SK-N-SH treated with all-trans-retinoic acid at 6 μM for 48 hours (cell line): ENCODE measurements around the gene CLSTN3.

Source experiments
- ATAC-seq: fragments of 200-7000 bp; cut with Tn5 transposase; 3 replicates; pipeline ENCODE4 v1.9.1; 2020; ENCODE audit warnings: mild to moderate bottlenecking, moderate library complexity
- ARNTL ChIP-seq: fragments of 450-650 bp; formaldehyde crosslinking; IDR thresholded peaks from 2 replicates; pipeline ENCODE4 v1.5.0; 2020; ENCODE audit warnings: low read depth, mild to moderate bottlenecking, moderate library complexity, borderline replicate concordance
- BACH2 ChIP-seq: fragments of 250-450 bp; sonication (Bioruptor Pico); IDR thresholded peaks from 2 replicates; pipeline ENCODE4 v1.9.0; 2021; ENCODE audit warnings: mild to moderate bottlenecking, borderline replicate concordance
- CREB5 ChIP-seq: fragments of 250-450 bp; sonication (Bioruptor Pico); IDR thresholded peaks from 2 replicates; pipeline ENCODE4 v1.5.1; 2020; ENCODE audit warnings: low read depth, mild to moderate bottlenecking, moderate library complexity
- CSDC2 ChIP-seq: fragments of 250-450 bp; sonication (Bioruptor Pico); IDR thresholded peaks from 2 replicates; pipeline ENCODE4 v1.5.0; 2020; ENCODE audit warnings: mild to moderate bottlenecking, moderate library complexity
- CSRNP3 ChIP-seq: fragments of 250-450 bp; sonication (Bioruptor Pico); IDR thresholded peaks from 2 replicates; pipeline ENCODE4 v1.5.1; 2021; ENCODE audit warnings: mild to moderate bottlenecking, moderate library complexity
- ESRRG ChIP-seq: fragments of 250-450 bp; sonication (Bioruptor Pico); IDR thresholded peaks from 2 replicates; pipeline ENCODE4 v1.6.1; 2021; ENCODE audit warnings: mild to moderate bottlenecking
- GLIS3 ChIP-seq: fragments of 250-450 bp; sonication (Bioruptor Pico); IDR thresholded peaks from 2 replicates; pipeline ENCODE4 v1.5.0; 2020; ENCODE audit warnings: mild to moderate bottlenecking, moderate library complexity
- ISL1 ChIP-seq: fragments of 250-450 bp; sonication (Bioruptor Pico); IDR thresholded peaks from 2 replicates; pipeline ENCODE4 v2.1.2; 2022; ENCODE audit warnings: mild to moderate bottlenecking, moderate library complexity
- PATZ1 ChIP-seq: fragments of 250-450 bp; sonication (Bioruptor Pico); IDR thresholded peaks from 2 replicates; pipeline ENCODE4 v1.8.0; 2020; ENCODE audit warnings: mild to moderate bottlenecking, moderate library complexity, borderline replicate concordance
- POU6F1 ChIP-seq: fragments of 250-450 bp; sonication (Bioruptor Pico); IDR thresholded peaks from 2 replicates; pipeline ENCODE4 v1.8.0; 2021; ENCODE audit warnings: low read depth, mild to moderate bottlenecking, moderate library complexity, borderline replicate concordance
- PPARA ChIP-seq: fragments of 250-450 bp; sonication (Bioruptor Pico); IDR thresholded peaks from 2 replicates; pipeline ENCODE4 v1.5.0; 2020; ENCODE audit warnings: mild to moderate bottlenecking, borderline replicate concordance
- RARB ChIP-seq: fragments of 250-450 bp; sonication (Bioruptor Pico); IDR thresholded peaks from 2 replicates; pipeline ENCODE4 v1.8.0; 2021; ENCODE audit warnings: mild to moderate bottlenecking, moderate library complexity
- SNAI2 ChIP-seq: fragments of 250-450 bp; sonication (Bioruptor Pico); IDR thresholded peaks from 2 replicates; pipeline ENCODE4 v1.5.0; 2020; ENCODE audit warnings: mild to moderate bottlenecking, moderate library complexity
- TCF4 ChIP-seq: fragments of 250-450 bp; sonication (Bioruptor Pico); IDR thresholded peaks from 2 replicates; pipeline ENCODE4 v1.8.0; 2021; ENCODE audit warnings: mild to moderate bottlenecking, moderate library complexity, borderline replicate concordance
- TOX ChIP-seq: fragments of 250-450 bp; sonication (Bioruptor Pico); IDR thresholded peaks from 2 replicates; pipeline ENCODE4 v1.8.0; 2021; ENCODE audit warnings: mild to moderate bottlenecking, moderate library complexity, borderline replicate concordance
- TSHZ2 ChIP-seq: fragments of 250-450 bp; sonication (Bioruptor Pico); IDR thresholded peaks from 2 replicates; pipeline ENCODE4 v1.5.0; 2020; ENCODE audit warnings: mild to moderate bottlenecking, moderate library complexity
- ZFP3 ChIP-seq: fragments of 250-450 bp; sonication (Bioruptor Pico); IDR thresholded peaks from 2 replicates; pipeline ENCODE4 v1.5.0; 2020; ENCODE audit warnings: mild to moderate bottlenecking, moderate library complexity
- ZFP30 ChIP-seq: fragments of 450-650 bp; formaldehyde crosslinking; IDR thresholded peaks from 2 replicates; pipeline ENCODE4 v1.5.0; 2022; ENCODE audit warnings: mild to moderate bottlenecking, moderate library complexity
- ZNF565 ChIP-seq: fragments of 450-650 bp; formaldehyde crosslinking; conservative IDR thresholded peaks from 2 replicates; pipeline ENCODE4 v1.5.0; 2020; ENCODE audit warnings: low read depth, mild to moderate bottlenecking, moderate library complexity
- ZNF70 ChIP-seq: fragments of 450-650 bp; formaldehyde crosslinking; IDR thresholded peaks from 2 replicates; pipeline ENCODE4 v1.5.0; 2020; ENCODE audit warnings: mild to moderate bottlenecking, moderate library complexity
- ZNF8 ChIP-seq: fragments of 450-650 bp; formaldehyde crosslinking; IDR thresholded peaks from 2 replicates; pipeline ENCODE4 v1.5.0; 2020; ENCODE audit warnings: mild to moderate bottlenecking, moderate library complexity

Gene CLSTN3

GRCh38 chr12:7129872-7130691 is at the start of gene CLSTN3:
Gene CLSTN3 (plus strand): TSS chr12:7130371. CDS start chr12:7130649, 278 bp downstream.
- TF ChIP-seq CSRNP3 (CRISPR knock-in tag) (no peak), POU6F1 (no peak), ZNF565 (CRISPR knock-in tag) (no peak), ZFP30 (CRISPR knock-in tag) (no peak), TOX (no peak), SNAI2 (CRISPR knock-in tag) (no peak), ARNTL (CRISPR knock-in tag) (no peak), ZFP3 (no peak), GLIS3 (CRISPR knock-in tag) (no peak), BACH2 (no peak), CSDC2 (CRISPR knock-in tag) (no peak), RARB (no peak)
- peak; percentile 79 for ATAC-seq

- TF ChIP-seq GLIS3 (CRISPR knock-in tag) (no peak), PATZ1 (CRISPR knock-in tag) (no peak), ARNTL (CRISPR knock-in tag) (no peak), CSDC2 (CRISPR knock-in tag) (no peak), TSHZ2 (CRISPR knock-in tag) (no peak), ZFP30 (CRISPR knock-in tag) (no peak), CSRNP3 (CRISPR knock-in tag) (no peak), BACH2 (no peak), ZNF8 (CRISPR knock-in tag) (no peak), PPARA (no peak), CREB5 (CRISPR knock-in tag) (no peak), TCF4 (CRISPR knock-in tag) (no peak), POU6F1 (no peak), ZNF70 (no peak), TOX (no peak), ISL1 (CRISPR knock-in tag) (no peak), ESRRG (no peak)
Measured at GRCh38 chr12:7081037-7081436, 49.1 kb upstream of the CLSTN3 start.

More at GRCh38 chr12:7081037-7081436, 49.1 kb upstream of the CLSTN3 start:
- no peak for ATAC-seq
